H1 (cell line): ENCODE data around the gene POU6F2. TPM values are rescaled to one million over a fixed set of nuclear protein-coding genes. Genes with fewer than 3 reads are reported as not detected.

ENCODE experiments used
- CTCF ChIA-PET: fragments of 300-600 bp; sonication (Branson Sonifier 250); formaldehyde crosslinking; loops from one replicate; lab custom pipeline; 2021; ENCODE audit not compliant: partially characterized antibody; lab: Charles Lee
- POLR2A ChIA-PET: fragments of 300-600 bp; sonication (Branson Sonifier 250); formaldehyde crosslinking; loops from one replicate; lab custom pipeline; 2021; ENCODE audit warnings: inconsistent platforms; ENCODE audit not compliant: partially characterized antibody; lab: Charles Lee
- DNase-seq, 2 experiments: peaks; one replicate each; pipeline versions ENCODE4 v3.0.0 to v3.0.0-alpha.2; 2010 to 2022; ENCODE audit warnings: low spot score in 2 of 2, low read depth in 1 of 2, mixed read lengths in 1 of 2
- FAIRE-seq: peaks from 2 replicates; lab custom pipeline; 2011; peaks lifted over from hg19 to GRCh38; lab: Jason Lieb, UNC
- H2AFZ ChIP-seq: 2 replicates; pipeline ENCODE4 v1.8.1; 2012; ENCODE audit warnings: low read length, inconsistent platforms
- H2AK5ac ChIP-seq: 2 replicates; pipeline ENCODE4 v1.6.1; 2013; ENCODE audit warnings: low read depth, low read length
- H2BK120ac ChIP-seq: replicated peaks from 2 replicates; pipeline ENCODE3; 2013; ENCODE audit warnings: low read depth, low read length, inconsistent platforms
- H2BK12ac ChIP-seq: 2 replicates; pipeline ENCODE4 v1.6.1; 2013; ENCODE audit warnings: low read depth, low read length
- H2BK15ac ChIP-seq: 2 replicates; pipeline ENCODE4 v1.6.1; 2013; ENCODE audit warnings: low read length
- H2BK20ac ChIP-seq: 2 replicates; pipeline ENCODE4 v1.6.1; 2013; ENCODE audit warnings: low read length
- H2BK5ac ChIP-seq: 2 replicates; pipeline ENCODE4 v1.6.1; 2013; ENCODE audit warnings: low read depth, low read length
- H3K14ac ChIP-seq: 2 replicates; pipeline ENCODE4 v1.6.1; 2013; ENCODE audit warnings: inconsistent platforms; ENCODE audit not compliant: insufficient read length
- H3K18ac ChIP-seq: 2 replicates; pipeline ENCODE4 v1.6.1; 2013; ENCODE audit warnings: low read length; ENCODE audit errors: extremely low read depth
- H3K23ac ChIP-seq: 2 replicates; pipeline ENCODE4 v1.6.1; 2013; ENCODE audit warnings: inconsistent platforms; ENCODE audit not compliant: insufficient read length
- H3K23me2 ChIP-seq: 2 replicates; pipeline ENCODE4 v1.6.1; 2013; ENCODE audit warnings: low read depth, low read length
- H3K27ac ChIP-seq: 2 replicates; pipeline ENCODE4 v1.6.1; 2011; ENCODE audit warnings: low read depth, low read length, inconsistent platforms
- H3K27me3 ChIP-seq, 4 experiments: replicated peaks in 1 of 4; 1 replicate in 1 of 4; 2 replicates in 3 of 4; pipeline versions ENCODE4 v1.6.1 to v1.8.1; 2011 to 2013; ENCODE audit warnings: low read length in 3 of 4, mild to moderate bottlenecking in 3 of 4, inconsistent platforms in 2 of 4, mixed read lengths in 2 of 4, moderate library complexity in 1 of 4; ENCODE audit not compliant: control insufficient read depth in 3 of 4, insufficient read depth in 3 of 4; ENCODE audit errors: extremely low read depth in 1 of 4
- H3K36me3 ChIP-seq, 4 experiments: 2 replicates each; pipeline versions ENCODE4 v1.6.1 to v1.8.1; 2011 to 2013; ENCODE audit warnings: mild to moderate bottlenecking in 4 of 4, low read length in 3 of 4, moderate library complexity in 2 of 4, control low read depth in 1 of 4, inconsistent platforms in 1 of 4; ENCODE audit not compliant: insufficient read depth in 4 of 4, control insufficient read depth in 2 of 4
- H3K4ac ChIP-seq: replicated peaks from 2 replicates; pipeline ENCODE3; 2013; ENCODE audit warnings: low read length, low read depth, mixed read lengths, inconsistent platforms; ENCODE audit not compliant: insufficient read length
- H3K4me1 ChIP-seq, 4 experiments: replicated peaks in 1 of 4; 1 replicate in 1 of 4; 2 replicates in 3 of 4; pipeline versions ENCODE4 v1.6.1 to v1.8.1; 2011 to 2013; ENCODE audit warnings: low read length in 3 of 4, inconsistent platforms in 2 of 4, mixed read lengths in 1 of 4; ENCODE audit not compliant: insufficient read depth in 4 of 4, control insufficient read depth in 3 of 4
- H3K4me2 ChIP-seq, 2 experiments: 2 replicates each; pipeline versions ENCODE4 v1.6.1 to v1.8.1; 2011 to 2013; ENCODE audit warnings: low read depth in 2 of 2, low read length in 2 of 2, control low read depth in 1 of 2, inconsistent platforms in 1 of 2, mild to moderate bottlenecking in 1 of 2; ENCODE audit not compliant: insufficient read depth in 1 of 2
- H3K4me3 ChIP-seq, 4 experiments: fragments of 200-600, 300-600 bp in 1 of 4; sonication (generic), shearing (Covaris generic), sonication (Bioruptor Twin) in 1 of 4; 2 replicates each; pipeline versions ENCODE4 v1.5.1 to v1.8.1; 2011 to 2016; ENCODE audit warnings: low read length in 4 of 4, low read depth in 3 of 4, control low read depth in 2 of 4, inconsistent platforms in 2 of 4, mild to moderate bottlenecking in 2 of 4, mixed read lengths in 1 of 4, moderate library complexity in 1 of 4; ENCODE audit not compliant: insufficient read depth in 2 of 4; ENCODE audit errors: extremely low read depth in 1 of 4
- H3K56ac ChIP-seq: replicated peaks from 2 replicates; pipeline ENCODE3; 2013; ENCODE audit warnings: low read depth, mild to moderate bottlenecking, mixed read lengths, low read length, inconsistent platforms; ENCODE audit not compliant: insufficient read length
- H3K79me1 ChIP-seq: 2 replicates; pipeline ENCODE4 v1.6.1; 2013; ENCODE audit warnings: low read depth, low read length, control low read depth
- H3K79me2 ChIP-seq, 2 experiments: 2 replicates each; pipeline versions ENCODE4 v1.6.1 to v1.8.1; 2012 to 2013; ENCODE audit warnings: low read length in 2 of 2, mild to moderate bottlenecking in 2 of 2, inconsistent platforms in 1 of 2; ENCODE audit not compliant: insufficient read depth in 2 of 2, control insufficient read depth in 1 of 2
- H3K9ac ChIP-seq, 4 experiments: replicated peaks in 1 of 4; 1 replicate in 1 of 4; 2 replicates in 3 of 4; pipeline versions ENCODE4 v1.6.1 to v1.8.1; 2011 to 2013; ENCODE audit warnings: low read depth in 3 of 4, low read length in 3 of 4, control low read depth in 2 of 4, mild to moderate bottlenecking in 2 of 4, moderate library complexity in 2 of 4, inconsistent platforms in 1 of 4; ENCODE audit errors: extremely low read depth in 1 of 4
- H3K9me3 ChIP-seq, 2 experiments: 2 replicates each; pipeline versions ENCODE4 v1.6.1 to v1.8.1; 2012 to 2013; ENCODE audit warnings: mild to moderate bottlenecking in 2 of 2, moderate library complexity in 2 of 2, control low read depth in 1 of 2, inconsistent platforms in 1 of 2, low read depth in 1 of 2, low read length in 1 of 2, mixed read lengths in 1 of 2; ENCODE audit not compliant: insufficient read depth in 2 of 2
- H4K20me1 ChIP-seq, 2 experiments: replicated peaks in 1 of 2; 2 replicates each; pipeline versions ENCODE3 to v1.8.1; 2011 to 2013; ENCODE audit warnings: inconsistent platforms in 2 of 2, low read length in 2 of 2, mild to moderate bottlenecking in 1 of 2; ENCODE audit not compliant: insufficient read depth in 2 of 2, control insufficient read depth in 1 of 2
- H4K5ac ChIP-seq: 2 replicates; pipeline ENCODE4 v1.6.1; 2013; ENCODE audit warnings: low read length, low read depth, mixed read lengths, inconsistent platforms; ENCODE audit not compliant: insufficient read length
- H4K8ac ChIP-seq: 2 replicates; pipeline ENCODE4 v1.8.0; 2013; ENCODE audit warnings: mild to moderate bottlenecking, moderate library complexity, low read length, inconsistent platforms; ENCODE audit not compliant: insufficient read depth; ENCODE audit errors: extremely low read depth
- H4K91ac ChIP-seq: replicated peaks from 2 replicates; pipeline ENCODE3; 2013; ENCODE audit warnings: low read length, mixed read lengths, inconsistent platforms; ENCODE audit not compliant: insufficient read length
- CBX8 ChIP-seq: fragments of 300-800, 300-1000 bp; sonication (generic); IDR thresholded peaks from 2 replicates; pipeline ENCODE4 v1.7.1; 2016; ENCODE audit warnings: low read depth, low read length, borderline replicate concordance
- HDAC6 ChIP-seq: IDR thresholded peaks from one replicate; pipeline ENCODE4 v1.7.1; 2012; ENCODE audit warnings: low read depth, mild to moderate bottlenecking, inconsistent platforms, low read length, moderate library complexity
- JUN ChIP-seq: IDR thresholded peaks from 2 replicates; pipeline ENCODE4 v1.6.1; 2011; ENCODE audit warnings: low read depth, mild to moderate bottlenecking, improper control_type of control experiment, low read length
- RAD21 ChIP-seq, 2 experiments: IDR thresholded peaks in 1 of 2; conservative IDR thresholded peaks in 1 of 2; 2 replicates each; pipeline ENCODE4 v1.6.1; 2011; ENCODE audit warnings: low read depth in 2 of 2, low read length in 2 of 2, improper control_type of control experiment in 1 of 2, inconsistent platforms in 1 of 2, mild to moderate bottlenecking in 1 of 2, moderate library complexity in 1 of 2
- RBBP5 ChIP-seq: IDR thresholded peaks from 2 replicates; pipeline ENCODE4 v1.7.1; 2012; ENCODE audit warnings: low read depth, mild to moderate bottlenecking, inconsistent platforms, low read length, moderate library complexity, borderline replicate concordance
- WGBS, 2 experiments: shearing (Covaris generic) in 1 of 2; methylation state at CpG; one replicate each; pipeline versions ENCODE4 v1.1.6 to v1.1.7; 2013 to 2015; ENCODE audit warnings: low lambda C conversion rate in 2 of 2, mixed read lengths in 2 of 2, inconsistent platforms in 1 of 2, low coverage in 1 of 2, missing lambda C conversion rate in 1 of 2; ENCODE audit not compliant: insufficient replicate concordance in 2 of 2, insufficient coverage in 1 of 2, insufficient read length in 1 of 2; ENCODE audit errors: extremely low coverage in 1 of 2, missing lambda C conversion rate in 1 of 2; 5-methylcytosine and 5-hydroxymethylcytosine counted together
- polyA plus RNA-seq, 7 experiments: library from polyadenylated mRNA; depleted of rRNA in 3 of 7; stranded (reverse) in 5 of 7; unstranded in 2 of 7; fragments of >200 nt in 5 of 7; fragments of 200-250 nt in 2 of 7; gene quantifications; 1 replicate in 5 of 7; 2 replicates in 1 of 7; 4 replicates in 1 of 7; pipeline versions ENCODE4 v1.2.1 to v1.2.3, GENCODE V29; 2011 to 2013; ENCODE audit warnings: missing spikeins in 2 of 7, mixed read lengths in 2 of 7
- total RNA-seq: library from RNA; stranded (reverse); fragmentation: NEBNext Ultra II Directional; extraction: Animal tissue kit (Norgen Biotek cat#: 25700); gene quantifications from 2 replicates; pipeline ENCODE4 v1.2.1, GENCODE V29; 2021
- TF ChIP-seq, protein P1 (sequence below), 3 experiments: IDR thresholded peaks; 1 replicate in 2 of 3; 2 replicates in 1 of 3; pipeline versions ENCODE4 v1.5.1 to v1.6.1; 2011; ENCODE audit warnings: low read length in 3 of 3, mild to moderate bottlenecking in 3 of 3, inconsistent platforms in 2 of 3, low read depth in 1 of 3, moderate library complexity in 1 of 3; ENCODE audit not compliant: insufficient read depth in 1 of 3; ENCODE audit errors: control extremely low read depth in 1 of 3
- TF ChIP-seq, protein P2 (sequence below): IDR thresholded peaks from 2 replicates; pipeline ENCODE4 v1.6.1; 2011; ENCODE audit warnings: low read length, improper control_type of control experiment

Gene POU6F2
- total and polyA plus RNA-seq, 2 of the 8 experiments (the other 6 are each of a cell fraction or from before 2014, with no cell fraction given) = 1.1 to 2.0 TPM

DNA sequence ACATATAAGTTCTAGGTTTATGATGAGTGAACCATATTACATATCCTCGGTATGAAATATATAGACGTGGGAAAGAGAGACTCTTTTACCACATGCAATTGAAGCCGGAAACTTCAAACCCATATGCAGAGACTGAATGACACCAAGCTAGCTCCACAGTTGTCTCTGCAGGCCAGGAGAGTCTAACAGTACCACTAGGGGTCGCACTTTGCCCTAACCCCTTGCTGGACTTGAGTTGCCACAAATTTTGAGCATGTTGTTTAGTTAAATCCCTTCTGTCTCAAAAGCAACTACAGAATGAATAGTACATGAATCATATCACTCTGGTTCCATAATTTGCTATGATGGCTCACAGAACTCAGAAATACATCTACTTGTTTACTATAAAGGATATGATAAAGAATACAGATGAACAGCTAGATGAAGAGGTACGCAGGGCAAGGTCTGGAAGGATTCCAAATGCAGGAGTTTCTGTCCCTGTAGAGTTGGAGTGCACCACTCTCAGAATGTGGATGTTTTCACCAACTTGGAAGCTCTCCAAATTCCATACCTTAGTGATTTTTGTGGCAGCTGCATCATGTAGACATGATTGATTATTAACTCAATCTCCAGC lies 476.1 kb downstream of the POU6F2 start:
- POLR2A ChIA-PET = no interaction called here
- H3K4me2 ChIP-seq = no peak overlapping the region
- DNase-seq = peak; percentile 47 to 78
- H3K79me2 ChIP-seq = no peaks in the 10 kb centered on the region
- H3K79me1 ChIP-seq = no peaks in the 10 kb centered on the region
- H4K5ac ChIP-seq = no peak overlapping the region
- no peak overlapping the region for H3K56ac ChIP-seq
- H3K4me3 ChIP-seq = no peak overlapping the region
- CTCF ChIA-PET = interaction anchor here (0.5 to 4.9 kb wide), 57 partner anchors 9 to 764 kb away, joined by 3 to 67 read pairs (median 4); partner anchors contain the start of gene VPS41
- H3K9me3 ChIP-seq = no peaks in the 10 kb centered on the region
- no peak overlapping the region for H4K8ac ChIP-seq
- no peak overlapping the region for H3K23ac ChIP-seq
- no peaks in the 10 kb centered on the region for H3K27me3 ChIP-seq
- TF ChIP-seq HDAC6 = no peak
- TF ChIP-seq, protein P1, sequence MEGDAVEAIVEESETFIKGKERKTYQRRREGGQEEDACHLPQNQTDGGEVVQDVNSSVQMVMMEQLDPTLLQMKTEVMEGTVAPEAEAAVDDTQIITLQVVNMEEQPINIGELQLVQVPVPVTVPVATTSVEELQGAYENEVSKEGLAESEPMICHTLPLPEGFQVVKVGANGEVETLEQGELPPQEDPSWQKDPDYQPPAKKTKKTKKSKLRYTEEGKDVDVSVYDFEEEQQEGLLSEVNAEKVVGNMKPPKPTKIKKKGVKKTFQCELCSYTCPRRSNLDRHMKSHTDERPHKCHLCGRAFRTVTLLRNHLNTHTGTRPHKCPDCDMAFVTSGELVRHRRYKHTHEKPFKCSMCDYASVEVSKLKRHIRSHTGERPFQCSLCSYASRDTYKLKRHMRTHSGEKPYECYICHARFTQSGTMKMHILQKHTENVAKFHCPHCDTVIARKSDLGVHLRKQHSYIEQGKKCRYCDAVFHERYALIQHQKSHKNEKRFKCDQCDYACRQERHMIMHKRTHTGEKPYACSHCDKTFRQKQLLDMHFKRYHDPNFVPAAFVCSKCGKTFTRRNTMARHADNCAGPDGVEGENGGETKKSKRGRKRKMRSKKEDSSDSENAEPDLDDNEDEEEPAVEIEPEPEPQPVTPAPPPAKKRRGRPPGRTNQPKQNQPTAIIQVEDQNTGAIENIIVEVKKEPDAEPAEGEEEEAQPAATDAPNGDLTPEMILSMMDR (IDR thresholded peaks at IDR 0.05; ENCODE audit: control extremely low read depth in 1 of 3, insufficient read depth in 1 of 3, low read depth in 1 of 3, low read length in 3 of 3) = peak; percentile 77 to 95 (median 78)
- peak; percentile 66 to 77 for TF ChIP-seq RAD21 (IDR thresholded peaks at IDR 0.05 in 1 of 2, conservative IDR thresholded peaks at IDR 0.05 in 1 of 2; ENCODE audit: low read depth in 2 of 2, low read length in 2 of 2)
- no peak for TF ChIP-seq CBX8
- TF ChIP-seq, protein P2, sequence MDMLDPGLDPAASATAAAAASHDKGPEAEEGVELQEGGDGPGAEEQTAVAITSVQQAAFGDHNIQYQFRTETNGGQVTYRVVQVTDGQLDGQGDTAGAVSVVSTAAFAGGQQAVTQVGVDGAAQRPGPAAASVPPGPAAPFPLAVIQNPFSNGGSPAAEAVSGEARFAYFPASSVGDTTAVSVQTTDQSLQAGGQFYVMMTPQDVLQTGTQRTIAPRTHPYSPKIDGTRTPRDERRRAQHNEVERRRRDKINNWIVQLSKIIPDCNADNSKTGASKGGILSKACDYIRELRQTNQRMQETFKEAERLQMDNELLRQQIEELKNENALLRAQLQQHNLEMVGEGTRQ = no peak
- TF ChIP-seq JUN = no peak
- TF ChIP-seq RBBP5 = no peak
- no peaks in the 10 kb centered on the region for H4K20me1 ChIP-seq
- H2BK5ac ChIP-seq = no peak overlapping the region
- H3K27ac ChIP-seq = no peak overlapping the region
- H2BK120ac ChIP-seq = no peak overlapping the region
- no peak overlapping the region for H3K14ac ChIP-seq
- WGBS, 2 experiments = 36% methylated on average over 5 of the region's 5 CpGs; no CpG with 5 or more reads in 1 of the 2 experiments
- H3K36me3 ChIP-seq = no peaks in the 10 kb centered on the region
- no peaks in the 10 kb centered on the region; a peak in 1 of 7 replicates for H3K4me1 ChIP-seq
- H2BK12ac ChIP-seq = no peak overlapping the region
- H2BK15ac ChIP-seq = no peak overlapping the region
- peak; percentile 98 for FAIRE-seq
- no peak overlapping the region for H2AFZ ChIP-seq
- H4K91ac ChIP-seq = no peak overlapping the region
- H3K9ac ChIP-seq = no peak overlapping the region
- H3K4ac ChIP-seq = no peak overlapping the region
- H2BK20ac ChIP-seq = no peak overlapping the region
- H3K23me2 ChIP-seq = no peaks in the 10 kb centered on the region
- no peak overlapping the region for H2AK5ac ChIP-seq
- no peak overlapping the region for H3K18ac ChIP-seq
